ENCODE results near the gene CYTH4.
"Not testable (repeated sequence)": the region's sequence is repeated elsewhere in the genome, so short reads cannot be mapped to it uniquely, and the experiment has no call there.

CYTH4 gene

DNA sequence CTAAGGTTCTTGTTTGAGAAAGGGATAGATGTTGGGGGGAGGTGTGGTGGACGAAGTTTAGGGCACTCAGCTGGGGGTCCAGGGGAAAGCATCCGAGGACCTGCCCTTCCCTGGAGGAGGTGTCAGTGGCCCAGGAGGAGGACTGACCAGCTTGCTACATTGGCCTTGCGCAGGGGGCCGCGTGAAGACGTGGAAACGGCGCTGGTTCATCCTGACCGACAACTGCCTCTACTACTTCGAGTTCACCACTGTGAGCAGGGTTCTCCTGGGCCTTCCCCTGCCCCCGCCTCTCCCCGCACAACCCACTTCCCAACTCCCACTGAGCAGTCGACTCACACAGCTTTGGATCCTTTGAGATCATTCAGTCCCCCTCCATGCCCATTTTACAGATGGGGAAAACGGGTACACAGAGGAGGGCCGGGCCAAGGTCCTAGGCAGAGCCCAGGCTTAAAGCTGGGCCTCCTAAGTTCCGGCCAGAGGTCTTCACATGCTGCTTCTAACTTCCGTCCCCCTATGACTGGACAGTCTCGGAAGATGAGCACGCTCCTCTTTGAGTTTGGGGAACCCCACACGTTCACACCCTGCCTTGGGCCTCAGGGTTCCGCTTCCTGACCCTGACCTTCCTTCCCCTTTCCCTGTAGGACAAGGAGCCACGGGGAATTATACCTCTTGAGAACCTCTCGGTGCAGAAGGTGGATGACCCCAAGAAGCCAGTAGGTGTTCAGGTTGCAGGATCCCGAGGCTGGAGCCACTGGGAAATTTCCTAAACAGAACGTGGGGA lies 28.7 kb downstream of the CYTH4 start:
- DNase-seq (ENCODE audit: low read depth) = no peak

DNA sequence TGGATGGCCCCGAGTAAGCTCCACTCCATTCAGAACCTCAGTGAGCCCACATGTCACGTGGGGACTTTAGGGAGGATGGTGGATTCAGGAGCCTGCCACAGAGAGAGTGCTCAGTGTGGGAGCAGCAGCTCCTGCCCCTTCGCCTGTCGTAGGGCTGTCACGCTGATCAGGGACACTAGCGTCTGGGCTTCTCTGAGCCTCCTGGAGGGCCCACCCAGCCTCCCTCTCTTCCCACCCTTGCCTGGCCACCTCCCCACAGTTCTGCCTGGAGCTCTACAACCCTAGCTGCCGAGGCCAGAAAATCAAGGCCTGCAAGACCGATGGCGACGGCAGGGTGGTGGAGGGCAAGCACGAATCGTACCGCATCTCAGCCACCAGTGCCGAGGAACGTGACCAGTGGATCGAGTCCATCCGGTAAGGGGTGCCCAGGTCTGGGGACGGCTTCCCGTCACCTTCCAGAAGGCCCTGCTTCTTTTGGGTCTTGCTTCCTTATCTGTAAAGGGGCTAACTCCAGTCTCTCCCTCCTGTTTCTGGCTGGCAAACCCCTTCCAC lies 29.5 kb downstream of the CYTH4 start:
- DNase-seq (ENCODE audit: low read depth) = no peak

DNA sequence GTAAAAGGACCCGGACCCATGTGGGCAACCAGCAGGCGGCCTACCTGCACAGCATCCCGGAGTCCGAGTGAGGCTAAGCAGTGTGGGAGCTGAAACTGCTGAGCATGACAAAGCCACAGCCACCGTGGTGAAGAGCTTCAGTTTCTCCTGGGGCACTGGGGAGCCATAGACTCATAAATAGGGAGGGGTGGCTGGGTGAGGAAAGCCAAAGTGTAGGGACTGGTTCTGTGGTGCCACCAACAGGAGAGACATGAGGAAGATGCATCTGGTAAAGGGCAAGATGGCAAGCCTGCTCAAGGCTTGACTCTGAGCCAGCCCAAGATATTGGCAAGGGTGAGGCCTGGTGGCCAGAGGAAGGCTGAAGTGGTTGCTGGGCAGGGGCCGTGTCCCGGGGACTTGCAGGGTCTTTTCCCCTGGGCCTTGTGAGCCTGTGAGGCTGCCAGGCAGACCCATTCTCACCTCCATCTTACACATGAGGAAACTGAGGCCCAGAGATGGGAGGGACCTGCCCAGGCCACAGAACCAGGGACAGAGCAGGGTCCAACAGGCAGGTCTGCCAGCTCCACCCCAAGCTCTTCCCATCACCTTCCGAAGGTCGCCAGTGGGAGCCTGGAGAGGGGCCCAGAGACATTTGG lies 30.4 kb downstream of the CYTH4 start:
- no peak for DNase-seq (ENCODE audit: low read depth)

DNA sequence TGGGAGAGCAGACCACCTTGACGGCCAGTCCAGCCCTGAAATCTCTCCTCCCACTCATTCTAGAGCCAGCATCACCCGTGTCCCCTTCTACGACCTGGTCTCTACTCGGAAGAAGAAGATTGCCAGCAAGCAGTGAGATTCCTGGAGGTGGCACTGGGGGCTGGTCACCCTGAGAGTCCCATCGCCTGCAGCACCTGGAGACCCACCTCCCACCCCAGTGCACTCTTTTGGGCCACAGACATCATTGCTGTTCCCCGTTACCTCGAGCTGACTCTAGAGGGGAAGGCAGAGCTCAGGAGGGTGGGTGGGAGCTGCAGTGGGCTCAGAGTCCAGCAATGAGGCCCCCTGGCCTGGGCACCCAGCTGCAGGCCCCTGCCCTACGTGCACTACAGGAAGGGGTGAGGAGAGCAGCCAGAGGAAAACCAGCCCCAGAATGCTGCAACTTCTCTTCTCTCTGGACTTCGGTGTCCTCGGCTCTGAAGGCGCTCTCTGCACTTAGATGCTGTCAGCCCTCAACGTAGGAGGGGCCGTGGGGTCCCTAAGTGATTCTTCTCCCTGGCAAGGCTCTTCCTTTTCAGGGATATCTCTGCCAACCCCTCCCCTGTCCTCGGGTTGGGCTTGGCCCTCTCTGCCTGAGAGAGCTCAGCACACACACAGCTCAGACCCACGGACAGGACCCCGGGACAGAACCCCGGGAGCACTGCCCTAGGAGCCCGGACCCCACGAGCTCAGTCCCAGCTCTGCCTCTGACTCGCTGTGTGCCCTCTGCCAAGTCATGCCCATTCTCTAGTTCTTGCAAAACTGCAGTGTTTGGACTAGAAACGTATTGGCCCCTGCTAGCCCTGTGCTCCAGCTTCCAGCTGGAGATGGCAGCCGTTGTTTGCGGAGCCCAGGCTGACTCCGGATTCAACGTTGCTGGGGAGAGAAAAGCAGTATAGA lies 31.3 kb downstream of the CYTH4 start:
- DNase-seq (ENCODE audit: low read depth) = no peak

DNA sequence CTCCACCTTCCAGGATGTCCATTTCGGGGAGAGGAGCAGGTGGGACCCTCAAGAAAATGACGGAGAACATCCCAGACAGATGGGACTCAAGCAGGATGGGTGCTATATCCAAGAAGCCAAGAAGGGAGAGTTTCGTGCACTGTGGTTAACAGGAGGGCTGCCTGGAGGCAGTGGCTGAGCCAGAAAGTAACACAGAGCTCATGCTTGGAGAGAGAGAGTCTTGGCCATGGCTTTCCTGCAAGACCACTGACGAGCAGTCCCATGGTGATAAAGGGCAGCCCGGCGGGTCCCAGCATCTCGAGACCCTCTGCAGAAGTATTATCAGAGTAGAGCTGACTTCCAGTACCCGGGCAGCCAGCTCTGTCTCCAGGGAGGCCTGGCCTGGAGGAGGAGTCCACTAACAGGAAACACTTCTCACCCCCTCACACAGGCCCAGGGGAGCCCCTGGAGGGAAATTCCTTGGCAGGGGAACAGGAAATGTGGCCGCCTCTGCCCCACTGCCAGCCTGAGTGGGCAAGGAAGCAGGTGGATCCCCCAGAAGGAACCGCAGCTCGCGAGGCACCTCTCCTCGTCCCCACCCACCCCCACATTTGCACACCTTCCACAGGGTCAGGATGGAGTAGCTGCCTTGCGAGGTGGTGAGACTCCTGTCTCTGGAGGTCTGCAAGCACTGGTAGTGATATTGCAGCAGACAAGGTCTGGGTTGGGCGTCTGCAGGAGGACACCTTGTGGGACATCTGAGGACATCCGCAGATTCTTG lies 32.2 kb downstream of the CYTH4 start:
- DNase-seq (ENCODE audit: low read depth) = peak; percentile 30

DNA sequence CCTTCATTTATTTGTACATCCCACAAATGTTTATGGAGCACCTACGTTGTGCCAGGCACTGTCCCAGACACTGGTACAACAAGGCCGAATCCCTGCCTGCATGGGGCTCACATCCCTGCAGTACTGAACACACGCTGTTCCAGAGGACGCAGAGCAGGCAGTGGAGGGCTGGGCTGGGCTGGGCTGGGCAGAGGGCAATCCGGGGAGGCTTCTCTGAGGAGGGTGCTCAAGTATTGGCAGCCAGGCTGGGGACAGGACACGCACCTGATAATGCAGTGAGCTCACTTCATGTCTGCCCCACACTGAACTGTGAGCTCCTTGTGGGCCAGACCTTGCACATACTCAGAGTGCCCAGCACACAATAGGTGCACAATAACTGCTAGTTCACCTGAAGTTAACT lies 34.1 kb downstream of the CYTH4 start:
- no peak for DNase-seq (ENCODE audit: low read depth)

DNA sequence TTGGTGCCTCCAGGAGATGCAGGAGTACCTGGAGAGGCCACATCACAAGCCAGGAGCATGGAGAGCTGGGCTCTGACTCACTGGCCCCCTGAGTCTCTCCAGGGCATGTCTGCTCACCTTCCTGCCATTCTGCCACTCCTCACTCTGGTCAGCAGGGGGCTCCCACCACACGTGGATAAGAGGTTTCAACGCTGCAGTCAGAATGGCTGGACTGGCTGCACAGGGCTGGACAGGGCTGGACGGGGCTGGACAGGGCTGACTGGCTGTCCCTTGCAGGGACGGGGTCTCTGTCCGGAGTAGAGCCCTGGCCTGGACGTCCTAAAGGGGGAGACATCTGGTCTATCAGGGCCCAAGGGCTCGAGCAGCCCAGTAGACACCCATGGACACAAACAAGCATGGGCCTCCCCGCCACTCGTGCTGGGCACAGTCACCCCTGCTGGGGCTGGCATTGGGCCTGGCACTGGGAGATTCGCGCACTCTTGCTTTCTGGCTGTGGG lies 34.6 kb downstream of the CYTH4 start:
- DNase-seq (ENCODE audit: low read depth) = peak; percentile 54

DNA sequence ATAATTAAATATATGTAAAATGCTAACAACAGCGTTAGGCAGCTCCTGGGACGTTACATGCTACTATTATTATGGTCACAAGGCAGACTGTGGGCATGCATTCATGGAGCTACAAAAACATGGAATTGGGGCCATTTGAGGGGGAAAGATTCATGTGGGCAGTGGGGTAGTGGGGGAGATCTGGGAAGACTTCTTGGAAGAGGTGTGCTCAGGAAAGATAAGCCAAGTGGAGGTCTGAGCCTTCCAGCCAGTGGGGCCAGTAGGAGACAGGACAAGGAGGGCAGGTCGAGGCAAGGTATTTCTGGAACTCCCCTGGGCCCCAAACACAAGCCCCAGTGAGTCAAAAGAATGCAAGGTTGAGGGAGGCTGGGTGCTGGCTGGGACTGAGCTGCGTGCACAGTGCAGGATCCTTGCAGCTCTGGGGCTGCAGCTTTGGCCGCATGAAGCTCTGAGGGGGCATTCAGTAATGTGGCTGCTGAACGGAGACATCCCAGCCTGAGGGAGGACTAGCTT lies 35.4 kb downstream of the CYTH4 start:
- DNase-seq (ENCODE audit: low read depth) = no peak

DNA sequence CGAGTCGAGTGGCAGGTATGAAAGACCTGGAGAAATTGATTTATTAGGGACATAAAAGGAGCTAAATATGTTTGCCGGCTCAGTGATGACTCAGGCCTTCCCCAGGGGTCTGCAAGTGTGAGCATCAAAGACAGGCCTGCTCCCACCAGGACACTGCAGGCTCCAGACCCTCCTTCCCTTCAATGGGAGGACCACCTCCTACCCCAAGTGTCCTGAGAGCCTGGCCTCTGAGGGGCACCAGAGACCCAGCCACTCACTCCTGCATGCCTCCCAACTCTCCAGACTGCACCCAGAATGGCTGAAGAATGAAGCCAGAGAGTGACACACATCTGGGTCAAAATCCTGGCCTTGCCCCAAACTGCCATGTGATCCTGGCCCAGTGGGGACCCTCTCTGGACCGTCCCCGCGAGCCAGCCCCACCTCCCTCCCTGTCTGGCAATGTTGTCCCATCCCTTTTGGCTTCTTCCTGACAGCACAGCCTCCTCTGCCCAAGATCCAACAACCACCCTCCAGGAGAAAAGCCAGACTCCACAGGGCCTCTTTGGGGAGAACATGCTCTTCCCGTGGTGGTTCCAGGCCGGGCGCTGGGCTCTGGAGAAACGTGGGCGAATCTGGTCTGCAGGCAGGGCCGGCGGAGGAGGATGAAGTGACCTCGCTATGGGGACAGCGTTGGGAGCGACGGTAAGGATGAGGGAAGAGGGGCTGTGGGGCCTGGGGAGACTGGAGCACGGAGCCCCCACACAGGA lies 36.2 kb downstream of the CYTH4 start:
- no peak for DNase-seq (ENCODE audit: low read depth)

DNA sequence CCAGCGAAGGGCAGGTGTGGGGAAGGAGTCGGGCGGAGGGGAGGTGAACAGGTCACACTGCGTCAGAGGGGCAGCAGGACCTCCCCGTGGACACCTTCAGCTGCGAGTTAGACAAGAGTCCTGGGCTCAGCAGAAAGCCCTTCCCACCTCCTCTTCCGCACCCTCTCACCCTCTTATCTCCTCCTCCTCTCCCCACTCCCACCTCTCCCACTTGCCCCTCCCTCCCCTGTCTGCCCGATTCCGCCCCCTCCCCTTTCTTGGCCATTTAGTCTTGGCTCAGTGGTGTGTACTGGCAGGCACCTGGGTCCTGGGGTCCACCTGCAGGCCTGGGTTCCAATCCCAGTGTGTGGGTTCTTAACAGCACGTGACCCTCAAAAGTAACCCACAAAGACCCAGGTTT lies 37.2 kb downstream of the CYTH4 start:
- no peak for DNase-seq (ENCODE audit: low read depth)

DNA sequence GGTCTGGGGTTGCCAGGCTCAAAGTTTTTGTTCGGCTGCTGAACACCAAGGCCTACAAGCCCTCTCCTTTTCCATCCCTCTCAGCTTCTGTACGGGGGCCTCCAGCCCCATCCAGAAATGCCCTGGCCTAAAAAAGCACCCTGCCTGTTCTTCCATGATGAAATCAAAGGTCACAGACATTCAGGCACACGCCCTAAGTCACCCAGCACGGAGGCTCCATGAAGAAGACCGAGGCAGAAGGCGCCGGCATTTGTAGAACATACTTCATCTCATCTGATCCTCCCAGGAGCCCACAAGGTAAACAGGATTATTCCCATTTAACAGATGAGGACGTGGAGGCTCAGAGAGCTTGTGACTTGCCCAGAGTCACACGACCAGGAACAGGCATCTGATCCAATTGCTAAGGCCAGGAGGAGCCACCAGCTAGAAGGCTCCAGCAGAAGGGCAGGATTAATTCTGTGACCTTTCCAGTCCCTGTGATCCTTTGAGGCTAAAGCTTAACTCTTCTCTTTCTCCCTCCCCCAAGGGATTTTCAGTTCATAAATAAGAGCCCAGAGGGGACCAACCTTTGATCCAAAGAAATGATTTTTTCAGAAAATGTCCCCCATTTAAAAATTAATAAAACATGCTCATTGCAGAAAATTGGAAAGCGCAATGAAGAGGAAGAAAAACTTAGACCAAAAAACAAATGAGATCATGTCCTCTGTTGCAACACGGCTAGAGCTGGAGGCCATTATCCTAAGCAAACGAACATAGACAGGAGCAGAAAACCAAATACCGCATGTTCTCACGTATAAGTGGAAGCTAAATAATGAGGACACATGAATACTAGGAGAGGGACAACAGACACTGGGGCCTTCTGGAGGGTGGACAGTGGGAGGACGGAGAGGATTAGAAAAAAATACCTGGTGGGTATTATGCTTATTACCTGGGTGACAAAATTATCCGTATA lies 38.7 kb downstream of the CYTH4 start:
- no peak for DNase-seq (ENCODE audit: low read depth)

DNA sequence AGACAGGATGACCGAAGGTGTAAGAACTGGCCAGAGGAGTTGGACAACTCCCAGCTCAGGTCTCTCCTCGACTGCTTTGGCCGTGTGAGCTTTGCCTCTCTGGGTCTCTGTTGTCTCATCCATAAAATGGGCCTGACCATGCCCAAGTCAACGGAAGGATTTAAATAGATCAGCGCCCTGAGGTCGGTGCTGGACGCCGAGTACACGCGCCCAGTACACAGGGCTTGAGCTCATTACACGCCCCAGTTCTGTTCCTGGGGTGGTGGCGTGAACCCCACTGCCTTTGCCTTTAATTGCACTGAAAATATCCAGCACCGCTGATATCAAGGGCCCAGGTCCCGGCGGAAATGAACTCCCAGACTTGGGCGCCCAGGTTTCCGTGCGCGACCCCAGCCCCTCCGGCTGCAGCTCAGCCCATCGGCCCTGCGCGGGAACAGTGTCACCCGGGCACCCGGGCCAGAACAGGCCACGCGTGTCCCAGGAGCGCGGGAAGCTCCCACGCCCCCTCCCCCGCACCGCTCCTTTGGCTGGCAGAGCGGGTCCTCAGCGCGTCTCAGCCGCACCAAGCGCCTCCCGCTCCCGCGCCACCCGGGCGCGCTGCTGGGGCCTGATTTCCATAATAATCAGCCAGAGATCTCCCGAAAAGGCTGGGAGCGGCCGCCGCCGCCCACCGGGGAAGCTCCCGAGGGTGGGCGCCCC lies 42.2 kb downstream of the CYTH4 start:
- DNase-seq (ENCODE audit: low read depth) = no peak

DNA sequence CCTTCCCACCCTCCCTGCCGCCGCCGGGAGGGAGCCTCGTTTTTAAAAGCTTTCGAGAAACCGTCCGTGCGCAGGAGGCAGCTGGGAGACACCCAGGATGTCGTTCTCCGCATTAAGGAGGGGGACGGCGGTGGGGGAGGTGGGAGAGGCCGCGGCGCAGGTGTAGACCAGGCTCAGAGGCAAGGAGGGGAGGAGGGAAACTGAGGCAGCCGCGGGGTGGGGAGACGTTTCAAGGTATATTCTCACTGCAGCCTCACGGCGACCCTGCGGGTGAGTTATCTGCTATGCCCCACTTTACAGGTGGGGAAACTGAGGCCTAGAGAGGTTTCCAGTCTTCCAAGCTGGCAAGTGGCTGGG lies 42.7 kb downstream of the CYTH4 start:
- no peak for DNase-seq (ENCODE audit: low read depth)

DNA sequence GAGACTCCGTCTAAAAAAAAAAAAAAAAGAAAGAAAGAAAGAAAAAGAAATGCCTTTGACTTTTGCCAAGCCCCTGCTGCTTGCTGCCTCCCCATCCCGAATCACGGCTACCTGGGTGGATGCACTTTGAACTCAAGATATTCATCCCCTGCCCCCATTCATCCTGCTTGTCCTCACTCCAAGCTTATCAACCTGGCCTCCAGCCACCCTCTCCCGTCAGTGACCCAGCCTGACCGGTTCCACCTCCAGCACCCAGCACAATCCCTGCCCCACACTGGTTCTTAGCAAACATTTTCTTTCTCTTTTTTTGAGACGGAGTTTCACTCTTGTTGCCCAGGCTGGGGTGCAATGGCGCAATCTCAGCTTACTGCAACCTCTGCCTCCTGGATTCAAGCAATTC lies 44.4 kb downstream of the CYTH4 start:
- DNase-seq (ENCODE audit: low read depth) = no peak

DNA sequence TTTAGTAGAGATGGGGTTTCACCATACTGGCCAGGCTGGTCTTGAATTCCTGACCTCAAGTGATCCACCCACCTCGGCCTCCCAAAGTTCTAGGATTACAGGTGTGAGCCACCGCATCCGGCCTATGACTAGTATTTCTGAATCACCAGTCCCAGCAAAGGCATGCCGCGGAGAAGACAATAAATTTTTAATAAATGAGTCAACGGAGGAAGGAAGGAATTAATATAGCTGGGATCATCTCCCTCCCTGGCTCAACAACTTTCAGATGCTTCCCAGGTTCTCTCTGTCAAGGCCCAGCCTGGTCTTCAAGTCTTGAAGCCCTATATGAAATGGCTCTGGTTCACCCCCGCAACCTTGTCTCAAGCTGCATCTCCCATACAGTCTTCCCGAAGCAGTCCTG lies 45.7 kb downstream of the CYTH4 start:
- DNase-seq (ENCODE audit: low read depth) = no peak

DNA sequence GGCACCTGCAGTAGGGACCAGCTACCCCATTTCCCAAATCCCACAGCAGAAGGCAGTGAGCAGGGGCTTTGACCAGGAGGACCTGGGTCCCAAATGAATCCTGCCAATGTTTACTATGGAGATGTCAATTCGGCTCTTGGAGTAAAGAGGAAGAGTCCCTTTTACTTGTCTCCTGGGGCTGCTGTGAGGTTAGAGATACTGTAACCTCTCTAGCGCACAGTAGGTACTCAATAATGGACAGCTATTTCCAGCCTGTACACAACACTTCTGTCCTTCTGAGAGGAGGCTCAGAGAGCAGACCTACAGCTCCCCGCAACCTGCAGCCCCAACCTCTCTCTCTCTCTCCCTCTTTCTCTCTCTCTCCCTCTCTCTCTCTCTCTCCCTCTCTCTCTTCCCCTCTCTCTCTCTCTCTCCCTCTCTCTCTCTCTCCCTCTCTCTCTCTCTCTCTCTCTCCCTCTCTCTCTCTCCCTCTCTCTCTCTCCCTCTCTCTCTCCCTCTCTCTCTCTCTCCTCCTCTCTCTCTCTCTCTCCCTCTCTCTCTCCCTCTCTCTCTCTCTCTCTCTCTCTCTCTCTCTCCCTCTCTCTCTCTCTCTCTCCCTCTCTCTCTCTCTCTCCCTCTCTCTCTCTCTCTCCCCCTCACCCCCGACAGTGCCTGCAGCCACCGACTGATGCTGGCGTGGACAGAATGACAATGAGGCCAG lies 46.4 kb downstream of the CYTH4 start:
- not testable (repeated sequence) for DNase-seq (ENCODE audit: low read depth)

DNA sequence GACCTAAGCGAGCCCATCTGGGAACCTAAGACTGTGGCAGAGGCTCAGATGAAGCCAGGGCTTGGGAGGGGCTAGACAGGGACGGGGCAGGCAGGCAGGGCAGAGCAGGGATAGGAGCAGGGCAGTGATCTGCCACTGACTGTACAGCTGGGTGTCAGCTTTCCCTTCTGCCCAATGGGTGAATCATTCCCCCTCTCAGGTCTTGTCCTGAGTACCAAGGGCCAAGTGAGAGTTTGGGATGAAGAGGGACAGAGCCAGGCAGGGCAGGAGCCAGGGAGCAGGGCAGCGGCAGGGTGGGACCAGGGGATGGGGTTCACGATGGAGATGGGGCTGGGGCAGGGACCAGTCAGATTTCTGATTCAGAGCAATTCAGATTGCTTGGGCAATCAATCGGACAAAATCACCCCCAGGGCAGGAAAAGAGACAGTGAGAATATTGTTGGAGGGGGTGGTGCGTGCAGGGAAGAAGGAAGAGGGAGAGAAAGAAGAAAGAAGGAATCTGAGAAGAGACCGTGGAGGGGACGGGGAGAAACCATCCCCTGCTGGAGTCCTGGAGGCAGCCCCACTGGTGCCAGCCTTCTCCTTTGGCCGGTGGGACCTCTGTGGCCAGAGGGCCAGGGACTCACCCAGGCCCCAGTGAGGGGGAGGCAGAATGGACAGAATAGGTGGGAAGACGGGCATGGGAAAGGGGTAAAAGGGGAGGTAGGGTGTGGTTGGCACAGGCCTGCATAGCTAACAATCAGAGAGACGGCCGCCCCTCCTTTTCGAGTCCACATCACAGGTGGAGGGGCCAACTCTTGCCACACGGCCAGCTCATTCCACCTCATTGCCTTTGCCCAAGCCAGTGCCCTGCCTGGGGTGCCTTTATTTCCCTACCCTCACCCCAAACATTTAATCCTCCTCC lies 47.2 kb downstream of the CYTH4 start:
- DNase-seq (ENCODE audit: low read depth) = no peak

Measured in activated T-helper 9 cell treated with anti-CD3 and anti-CD28 coated beads, Interleukin-2, amount 50 U/mL, for 16 hours (primary cell).